Measurements from ENCODE around the gene HOXB6. TPM values are rescaled to one million over a fixed set of nuclear protein-coding genes. Genes with fewer than 3 reads are reported as not detected.

The HOXB6 gene
- total and polyA plus RNA-seq, 7 donors: 0.66 to 3.3 (median 1.2) TPM

DNA sequence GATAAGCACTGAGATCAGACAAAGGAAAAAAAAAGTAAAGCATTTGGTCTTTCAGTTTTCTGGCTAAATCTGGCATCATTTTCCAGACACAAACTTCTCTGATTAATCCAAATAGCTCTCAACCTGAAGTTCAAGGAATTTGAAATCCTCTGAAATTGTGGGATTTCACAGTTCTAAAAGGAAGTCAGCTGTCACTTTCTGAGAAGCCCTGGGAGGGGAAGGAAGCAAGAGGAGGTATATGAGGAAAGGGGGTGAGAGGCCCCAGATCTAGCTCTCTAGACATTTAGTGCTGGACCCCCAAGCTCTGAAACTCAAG is 38.9 kb upstream of the HOXB6 start:
- ATAC-seq (no peak), DNase-seq (no peak)
- no peaks in the 10 kb centered on the region for H3K36me3 ChIP-seq (ENCODE audit: insufficient read depth in 1 of 2, low read depth in 1 of 2)
- no peak overlapping the region for H3K27ac ChIP-seq
- peaks cover 6 to 100% (median 43%) of the 10 kb centered on the region in 3 donors for H3K27me3 ChIP-seq (ENCODE audit: insufficient read depth in 3 of 3, low read length in 2 of 3)
- no peaks in the 10 kb centered on the region for H3K4me1 ChIP-seq
- intact Hi-C loops (cut with DNase I): no loop called here
- TF ChIP-seq, protein P1, sequence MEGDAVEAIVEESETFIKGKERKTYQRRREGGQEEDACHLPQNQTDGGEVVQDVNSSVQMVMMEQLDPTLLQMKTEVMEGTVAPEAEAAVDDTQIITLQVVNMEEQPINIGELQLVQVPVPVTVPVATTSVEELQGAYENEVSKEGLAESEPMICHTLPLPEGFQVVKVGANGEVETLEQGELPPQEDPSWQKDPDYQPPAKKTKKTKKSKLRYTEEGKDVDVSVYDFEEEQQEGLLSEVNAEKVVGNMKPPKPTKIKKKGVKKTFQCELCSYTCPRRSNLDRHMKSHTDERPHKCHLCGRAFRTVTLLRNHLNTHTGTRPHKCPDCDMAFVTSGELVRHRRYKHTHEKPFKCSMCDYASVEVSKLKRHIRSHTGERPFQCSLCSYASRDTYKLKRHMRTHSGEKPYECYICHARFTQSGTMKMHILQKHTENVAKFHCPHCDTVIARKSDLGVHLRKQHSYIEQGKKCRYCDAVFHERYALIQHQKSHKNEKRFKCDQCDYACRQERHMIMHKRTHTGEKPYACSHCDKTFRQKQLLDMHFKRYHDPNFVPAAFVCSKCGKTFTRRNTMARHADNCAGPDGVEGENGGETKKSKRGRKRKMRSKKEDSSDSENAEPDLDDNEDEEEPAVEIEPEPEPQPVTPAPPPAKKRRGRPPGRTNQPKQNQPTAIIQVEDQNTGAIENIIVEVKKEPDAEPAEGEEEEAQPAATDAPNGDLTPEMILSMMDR (IDR thresholded peaks at IDR 0.05): no peak
- H3K4me3 ChIP-seq: no peak overlapping the region
- H3K9me3 ChIP-seq: no peaks in the 10 kb centered on the region

DNA sequence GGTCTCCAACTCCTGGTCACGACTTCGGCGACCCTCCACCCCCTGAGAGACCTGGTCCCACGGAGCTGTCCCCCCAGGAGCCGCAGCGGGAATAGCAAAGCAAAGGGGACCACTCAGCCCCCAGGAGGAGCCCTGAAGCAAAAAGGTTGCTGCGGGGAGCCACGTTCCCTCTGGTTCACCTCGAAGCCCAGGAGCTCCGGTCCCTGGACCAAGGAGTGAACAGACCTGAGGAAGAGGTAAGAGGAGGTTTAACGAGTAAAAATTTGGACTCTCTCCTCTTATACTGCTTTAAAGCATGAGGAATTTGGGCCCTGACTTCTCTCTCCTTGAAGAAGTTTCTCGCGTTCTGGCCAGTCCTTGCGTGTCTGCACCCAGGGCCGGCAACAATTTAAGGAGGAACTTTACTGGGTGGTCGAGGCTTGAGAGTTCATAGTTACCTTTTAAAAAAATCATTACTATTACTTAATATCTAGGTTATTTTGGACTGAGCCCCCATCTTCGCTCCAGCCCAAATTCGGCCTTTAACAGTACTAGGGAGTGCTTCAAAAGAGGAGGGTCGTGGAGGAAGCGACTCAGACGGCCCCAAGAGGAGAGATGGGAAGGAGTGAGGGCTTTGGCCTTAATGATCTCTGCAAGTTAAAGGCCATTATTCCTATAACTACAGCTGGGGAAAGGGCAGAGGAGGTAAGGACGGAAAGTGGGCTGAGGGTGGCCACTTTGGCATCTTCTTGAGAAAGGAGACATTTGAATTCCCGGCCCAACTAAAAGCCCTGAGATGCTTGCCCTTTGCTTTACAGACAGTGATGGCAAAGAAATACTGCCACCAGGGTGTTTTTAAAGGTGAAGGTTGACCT is 38.3 kb upstream of the HOXB6 start:
- intact Hi-C loops (cut with DNase I): no loop called here
- TF ChIP-seq, protein P1 (IDR thresholded peaks at IDR 0.05): no peak
- Histone ChIP-seq H3K9me3 (no peaks in the 10 kb centered on the region), H3K27ac (no peak overlapping the region), H3K36me3 (ENCODE audit: insufficient read depth in 1 of 2, low read depth in 1 of 2) (no peaks in the 10 kb centered on the region), H3K4me1 (no peaks in the 10 kb centered on the region), H3K4me3 (no peak overlapping the region), H3K27me3 (ENCODE audit: insufficient read depth in 3 of 3, low read length in 2 of 3) (peaks cover 6 to 100% (median 43%) of the 10 kb centered on the region in 3 donors)
- no peak for DNase-seq
- ATAC-seq: no peak
- 46 to 47% (median 46%) methylated on average over 23 of the region's 23 CpGs for WGBS, 3 donors

DNA sequence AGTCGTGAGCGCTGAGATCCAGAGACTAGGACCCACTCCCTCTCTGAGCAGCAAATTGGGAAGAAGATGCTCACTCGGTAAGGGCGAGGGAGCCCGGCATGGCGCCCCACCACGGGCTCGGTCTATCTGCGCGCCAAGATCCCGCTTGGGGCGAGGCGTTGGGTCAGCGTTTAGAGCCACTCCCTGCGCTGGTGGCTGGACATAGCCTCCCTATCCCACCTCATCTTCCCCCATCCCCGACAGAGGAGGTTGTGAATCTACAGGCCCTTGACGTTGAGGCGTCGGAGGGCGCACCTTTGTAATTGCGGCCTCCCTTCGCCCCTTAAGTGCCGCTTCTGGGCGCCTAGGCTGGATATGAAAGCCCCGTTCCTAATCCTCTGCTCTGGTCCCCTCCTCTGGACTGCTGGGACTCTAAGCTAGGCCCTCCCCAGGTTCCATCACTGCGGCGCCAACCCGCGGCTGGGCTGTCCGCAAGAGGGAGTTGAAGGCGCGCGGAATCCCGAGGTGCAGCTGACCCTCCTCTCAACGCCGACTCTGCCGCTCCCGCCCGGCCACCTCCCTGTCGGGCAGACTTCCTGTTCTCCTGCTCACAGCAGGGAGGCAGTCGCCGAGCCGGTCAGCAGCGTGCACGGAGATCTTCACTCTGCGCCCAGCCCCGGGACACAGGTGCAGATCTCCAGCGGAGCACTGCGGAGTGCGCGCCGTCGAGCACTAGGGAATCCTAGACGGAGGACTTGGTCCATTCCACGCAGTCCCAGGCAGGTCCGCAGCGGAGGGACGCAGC is 37.5 kb upstream of the HOXB6 start:
- no peaks in the 10 kb centered on the region for H3K9me3 ChIP-seq
- H3K4me1 ChIP-seq: no peaks in the 10 kb centered on the region
- no peak overlapping the region for H3K4me3 ChIP-seq
- no peak for DNase-seq
- ATAC-seq: no peak
- H3K36me3 ChIP-seq (ENCODE audit: insufficient read depth in 1 of 2, low read depth in 1 of 2): no peaks in the 10 kb centered on the region
- no peak overlapping the region for H3K27ac ChIP-seq
- H3K27me3 ChIP-seq (ENCODE audit: insufficient read depth in 3 of 3, low read length in 2 of 3): peaks cover 0 to 100% (median 42%) of the 10 kb centered on the region in 3 donors
- WGBS, 3 donors: 10 to 12% (median 11%) methylated on average over 57 to 58 of the region's 58 CpGs
- intact Hi-C loops (cut with DNase I): no loop called here
- TF ChIP-seq, protein P1 (IDR thresholded peaks at IDR 0.05): no peak

DNA sequence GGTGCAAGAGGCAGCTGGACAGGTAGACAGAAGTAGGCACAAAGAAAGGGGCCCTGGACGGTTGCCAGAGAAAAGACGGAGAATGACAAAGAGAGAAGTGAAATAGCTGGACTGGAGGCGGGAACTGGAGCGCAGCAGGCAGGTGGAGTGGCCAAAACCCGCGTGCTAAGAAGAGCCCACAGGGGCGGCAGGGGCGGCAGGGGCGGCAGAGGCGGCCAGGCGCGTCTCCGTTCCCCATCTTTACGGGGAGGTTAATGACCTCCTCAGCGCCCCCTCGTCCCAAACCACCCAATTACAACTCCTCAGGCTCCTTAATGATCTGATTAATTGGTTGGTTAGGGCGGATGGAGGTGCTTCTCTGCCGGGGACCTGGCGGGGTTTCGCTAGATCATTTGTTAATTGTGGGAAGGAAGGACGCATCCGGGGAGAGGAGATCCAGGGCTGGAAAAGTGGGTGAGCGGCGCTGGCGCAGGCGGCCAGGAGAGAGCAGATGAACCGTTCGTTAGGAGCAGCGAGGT is 36.8 kb upstream of the HOXB6 start:
- TF ChIP-seq, protein P1 (IDR thresholded peaks at IDR 0.05): no peak
- H3K9me3 ChIP-seq: no peaks in the 10 kb centered on the region
- H3K4me1 ChIP-seq: no peaks in the 10 kb centered on the region
- H3K4me3 ChIP-seq: no peak overlapping the region
- H3K36me3 ChIP-seq (ENCODE audit: insufficient read depth in 1 of 2, low read depth in 1 of 2): no peaks in the 10 kb centered on the region
- H3K27ac ChIP-seq: no peak overlapping the region
- intact Hi-C loops (cut with DNase I): no loop called here
- WGBS, 3 donors: 13 to 23% (median 21%) methylated on average over 29 of the region's 29 CpGs
- DNase-seq (no peak), ATAC-seq (no peak)
- H3K27me3 ChIP-seq (ENCODE audit: insufficient read depth in 3 of 3, low read length in 2 of 3): peaks cover 0 to 100% (median 44%) of the 10 kb centered on the region in 3 donors

Measured in psoas muscle (tissue), 8 donors.